H1 (cell line): ENCODE measurements around the gene CITED1. TPM values are rescaled to one million over a fixed set of nuclear protein-coding genes. Genes with fewer than 3 reads are reported as not detected.
A peak's percentile ranks its signal among the peaks of the same experiment; 100 is the strongest.

Experiments used
- CTCF ChIA-PET: fragments of 300-600 bp; sonication (Branson Sonifier 250); formaldehyde crosslinking; loops from one replicate; lab custom pipeline; 2021; ENCODE audit not compliant: partially characterized antibody; lab: Charles Lee
- POLR2A ChIA-PET: fragments of 300-600 bp; sonication (Branson Sonifier 250); formaldehyde crosslinking; loops from one replicate; lab custom pipeline; 2021; ENCODE audit warnings: inconsistent platforms; ENCODE audit not compliant: partially characterized antibody; lab: Charles Lee
- DNase-seq, 2 experiments: peaks; one replicate each; pipeline versions ENCODE4 v3.0.0 to v3.0.0-alpha.2; 2010 to 2022; ENCODE audit warnings: low spot score in 2 of 2, low read depth in 1 of 2, mixed read lengths in 1 of 2
- FAIRE-seq: peaks from 2 replicates; lab custom pipeline; 2011; peaks lifted over from hg19 to GRCh38; lab: Jason Lieb, UNC
- H2AFZ ChIP-seq: 2 replicates; pipeline ENCODE4 v1.8.1; 2012; ENCODE audit warnings: low read length, inconsistent platforms
- H2AK5ac ChIP-seq: 2 replicates; pipeline ENCODE4 v1.6.1; 2013; ENCODE audit warnings: low read depth, low read length
- H2BK120ac ChIP-seq: replicated peaks from 2 replicates; pipeline ENCODE3; 2013; ENCODE audit warnings: low read depth, low read length, inconsistent platforms
- H2BK12ac ChIP-seq: 2 replicates; pipeline ENCODE4 v1.6.1; 2013; ENCODE audit warnings: low read depth, low read length
- H2BK15ac ChIP-seq: 2 replicates; pipeline ENCODE4 v1.6.1; 2013; ENCODE audit warnings: low read length
- H2BK20ac ChIP-seq: 2 replicates; pipeline ENCODE4 v1.6.1; 2013; ENCODE audit warnings: low read length
- H2BK5ac ChIP-seq: 2 replicates; pipeline ENCODE4 v1.6.1; 2013; ENCODE audit warnings: low read depth, low read length
- H3K14ac ChIP-seq: 2 replicates; pipeline ENCODE4 v1.6.1; 2013; ENCODE audit warnings: inconsistent platforms; ENCODE audit not compliant: insufficient read length
- H3K18ac ChIP-seq: 2 replicates; pipeline ENCODE4 v1.6.1; 2013; ENCODE audit warnings: low read length; ENCODE audit errors: extremely low read depth
- H3K23ac ChIP-seq: 2 replicates; pipeline ENCODE4 v1.6.1; 2013; ENCODE audit warnings: inconsistent platforms; ENCODE audit not compliant: insufficient read length
- H3K23me2 ChIP-seq: 2 replicates; pipeline ENCODE4 v1.6.1; 2013; ENCODE audit warnings: low read depth, low read length
- H3K27ac ChIP-seq: 2 replicates; pipeline ENCODE4 v1.6.1; 2011; ENCODE audit warnings: low read depth, low read length, inconsistent platforms
- H3K27me3 ChIP-seq, 4 experiments: replicated peaks in 1 of 4; 1 replicate in 1 of 4; 2 replicates in 3 of 4; pipeline versions ENCODE4 v1.6.1 to v1.8.1; 2011 to 2013; ENCODE audit warnings: low read length in 3 of 4, mild to moderate bottlenecking in 3 of 4, inconsistent platforms in 2 of 4, mixed read lengths in 2 of 4, moderate library complexity in 1 of 4; ENCODE audit not compliant: control insufficient read depth in 3 of 4, insufficient read depth in 3 of 4; ENCODE audit errors: extremely low read depth in 1 of 4
- H3K36me3 ChIP-seq, 4 experiments: 2 replicates each; pipeline versions ENCODE4 v1.6.1 to v1.8.1; 2011 to 2013; ENCODE audit warnings: mild to moderate bottlenecking in 4 of 4, low read length in 3 of 4, moderate library complexity in 2 of 4, control low read depth in 1 of 4, inconsistent platforms in 1 of 4; ENCODE audit not compliant: insufficient read depth in 4 of 4, control insufficient read depth in 2 of 4
- H3K4ac ChIP-seq: replicated peaks from 2 replicates; pipeline ENCODE3; 2013; ENCODE audit warnings: low read length, low read depth, mixed read lengths, inconsistent platforms; ENCODE audit not compliant: insufficient read length
- H3K4me1 ChIP-seq, 4 experiments: replicated peaks in 1 of 4; 1 replicate in 1 of 4; 2 replicates in 3 of 4; pipeline versions ENCODE4 v1.6.1 to v1.8.1; 2011 to 2013; ENCODE audit warnings: low read length in 3 of 4, inconsistent platforms in 2 of 4, mixed read lengths in 1 of 4; ENCODE audit not compliant: insufficient read depth in 4 of 4, control insufficient read depth in 3 of 4
- H3K4me2 ChIP-seq, 2 experiments: 2 replicates each; pipeline versions ENCODE4 v1.6.1 to v1.8.1; 2011 to 2013; ENCODE audit warnings: low read depth in 2 of 2, low read length in 2 of 2, control low read depth in 1 of 2, inconsistent platforms in 1 of 2, mild to moderate bottlenecking in 1 of 2; ENCODE audit not compliant: insufficient read depth in 1 of 2
- H3K4me3 ChIP-seq, 4 experiments: fragments of 200-600, 300-600 bp in 1 of 4; sonication (generic), shearing (Covaris generic), sonication (Bioruptor Twin) in 1 of 4; 2 replicates each; pipeline versions ENCODE4 v1.5.1 to v1.8.1; 2011 to 2016; ENCODE audit warnings: low read length in 4 of 4, low read depth in 3 of 4, control low read depth in 2 of 4, inconsistent platforms in 2 of 4, mild to moderate bottlenecking in 2 of 4, mixed read lengths in 1 of 4, moderate library complexity in 1 of 4; ENCODE audit not compliant: insufficient read depth in 2 of 4; ENCODE audit errors: extremely low read depth in 1 of 4
- H3K56ac ChIP-seq: replicated peaks from 2 replicates; pipeline ENCODE3; 2013; ENCODE audit warnings: low read depth, mild to moderate bottlenecking, mixed read lengths, low read length, inconsistent platforms; ENCODE audit not compliant: insufficient read length
- H3K79me1 ChIP-seq: 2 replicates; pipeline ENCODE4 v1.6.1; 2013; ENCODE audit warnings: low read depth, low read length, control low read depth
- H3K79me2 ChIP-seq, 2 experiments: 2 replicates each; pipeline versions ENCODE4 v1.6.1 to v1.8.1; 2012 to 2013; ENCODE audit warnings: low read length in 2 of 2, mild to moderate bottlenecking in 2 of 2, inconsistent platforms in 1 of 2; ENCODE audit not compliant: insufficient read depth in 2 of 2, control insufficient read depth in 1 of 2
- H3K9ac ChIP-seq, 4 experiments: replicated peaks in 1 of 4; 1 replicate in 1 of 4; 2 replicates in 3 of 4; pipeline versions ENCODE4 v1.6.1 to v1.8.1; 2011 to 2013; ENCODE audit warnings: low read depth in 3 of 4, low read length in 3 of 4, control low read depth in 2 of 4, mild to moderate bottlenecking in 2 of 4, moderate library complexity in 2 of 4, inconsistent platforms in 1 of 4; ENCODE audit errors: extremely low read depth in 1 of 4
- H3K9me3 ChIP-seq, 2 experiments: 2 replicates each; pipeline versions ENCODE4 v1.6.1 to v1.8.1; 2012 to 2013; ENCODE audit warnings: mild to moderate bottlenecking in 2 of 2, moderate library complexity in 2 of 2, control low read depth in 1 of 2, inconsistent platforms in 1 of 2, low read depth in 1 of 2, low read length in 1 of 2, mixed read lengths in 1 of 2; ENCODE audit not compliant: insufficient read depth in 2 of 2
- H4K20me1 ChIP-seq, 2 experiments: replicated peaks in 1 of 2; 2 replicates each; pipeline versions ENCODE3 to v1.8.1; 2011 to 2013; ENCODE audit warnings: inconsistent platforms in 2 of 2, low read length in 2 of 2, mild to moderate bottlenecking in 1 of 2; ENCODE audit not compliant: insufficient read depth in 2 of 2, control insufficient read depth in 1 of 2
- H4K5ac ChIP-seq: 2 replicates; pipeline ENCODE4 v1.6.1; 2013; ENCODE audit warnings: low read length, low read depth, mixed read lengths, inconsistent platforms; ENCODE audit not compliant: insufficient read length
- H4K8ac ChIP-seq: 2 replicates; pipeline ENCODE4 v1.8.0; 2013; ENCODE audit warnings: mild to moderate bottlenecking, moderate library complexity, low read length, inconsistent platforms; ENCODE audit not compliant: insufficient read depth; ENCODE audit errors: extremely low read depth
- H4K91ac ChIP-seq: replicated peaks from 2 replicates; pipeline ENCODE3; 2013; ENCODE audit warnings: low read length, mixed read lengths, inconsistent platforms; ENCODE audit not compliant: insufficient read length
- CBX5 ChIP-seq: fragments of 300-800, 300-1000 bp; sonication (generic); IDR thresholded peaks from 2 replicates; pipeline ENCODE4 v1.7.1; 2016; ENCODE audit warnings: antibody characterized with exemption, low read length, low read depth
- E2F6 ChIP-seq: IDR thresholded peaks from 2 replicates; pipeline ENCODE4 v1.6.1; 2012; ENCODE audit warnings: inconsistent platforms
- KDM4A ChIP-seq: IDR thresholded peaks from one replicate; pipeline ENCODE4 v1.7.1; 2012; ENCODE audit warnings: low read depth, mild to moderate bottlenecking, moderate library complexity, low read length, inconsistent platforms; ENCODE audit not compliant: severe bottlenecking
- POLR2AphosphoS5 ChIP-seq: IDR thresholded peaks from 2 replicates; pipeline ENCODE4 v1.6.1; 2011; ENCODE audit warnings: low read depth, low read length
- SIX5 ChIP-seq: IDR thresholded peaks from 2 replicates; pipeline ENCODE4 v1.6.1; 2011; ENCODE audit warnings: mild to moderate bottlenecking, low read depth, low read length
- SP1 ChIP-seq: IDR thresholded peaks from 2 replicates; pipeline ENCODE4 v1.6.1; 2011; ENCODE audit warnings: low read depth, low read length
- WGBS, 2 experiments: shearing (Covaris generic) in 1 of 2; methylation state at CpG; one replicate each; pipeline versions ENCODE4 v1.1.6 to v1.1.7; 2013 to 2015; ENCODE audit warnings: low lambda C conversion rate in 2 of 2, mixed read lengths in 2 of 2, inconsistent platforms in 1 of 2, low coverage in 1 of 2, missing lambda C conversion rate in 1 of 2; ENCODE audit not compliant: insufficient replicate concordance in 2 of 2, insufficient coverage in 1 of 2, insufficient read length in 1 of 2; ENCODE audit errors: extremely low coverage in 1 of 2, missing lambda C conversion rate in 1 of 2; 5-methylcytosine and 5-hydroxymethylcytosine counted together
- polyA plus RNA-seq, 7 experiments: library from polyadenylated mRNA; depleted of rRNA in 3 of 7; stranded (reverse) in 5 of 7; unstranded in 2 of 7; fragments of >200 nt in 5 of 7; fragments of 200-250 nt in 2 of 7; gene quantifications; 1 replicate in 5 of 7; 2 replicates in 1 of 7; 4 replicates in 1 of 7; pipeline versions ENCODE4 v1.2.1 to v1.2.3, GENCODE V29; 2011 to 2013; ENCODE audit warnings: missing spikeins in 2 of 7, mixed read lengths in 2 of 7
- total RNA-seq: library from RNA; stranded (reverse); fragmentation: NEBNext Ultra II Directional; extraction: Animal tissue kit (Norgen Biotek cat#: 25700); gene quantifications from 2 replicates; pipeline ENCODE4 v1.2.1, GENCODE V29; 2021

The CITED1 gene
- total and polyA plus RNA-seq, 2 of the 8 experiments (the other 6 are each of a cell fraction or from before 2014, with no cell fraction given), result 1.2 to 2.4 TPM

GRCh38 chrX:72306851-72307645 lies 1.3 kb upstream of the CITED1 start:
- no peak overlapping the region for H2BK12ac ChIP-seq
- H2BK20ac ChIP-seq, result no peak overlapping the region
- whole genome bisulfite sequencing, 2 experiments, result 6% methylated on average over 22 of the region's 56 CpGs; no CpG with 5 or more reads in 1 of the 2 experiments
- peaks cover 0 to 6% (median 0%) of the 10 kb centered on the region in 4 experiments; a peak in 2 of 7 replicates for H3K4me1 ChIP-seq
- ChIA-PET POLR2A (interaction anchor here (0.6 to 3.1 kb wide), 5 partner anchors 30 to 63 kb away, joined by 3 to 10 read pairs (median 4); partner anchors contain the start of gene RPS4X), CTCF (interaction anchor here (0.9 to 1.7 kb wide), 7 partner anchors 8 to 248 kb away, joined by 3 to 9 read pairs (median 3); no protein-coding TSS in a partner anchor)
- no peak overlapping the region for H4K91ac ChIP-seq
- no peak overlapping the region for H2AFZ ChIP-seq
- no peak overlapping the region for H2BK120ac ChIP-seq
- H3K9ac ChIP-seq, result no peak overlapping the region
- TF ChIP-seq E2F6 (peak; percentile 40; the same call in 1 of the 2 replicates), SP1 (peak; percentile 90), KDM4A (peak; percentile 37), SIX5 (no peak), POLR2AphosphoS5 (no peak), CBX5 (no peak)
- no peaks in the 10 kb centered on the region for H3K9me3 ChIP-seq
- H3K18ac ChIP-seq, result no peak overlapping the region
- H3K56ac ChIP-seq, result no peak overlapping the region
- no peaks in the 10 kb centered on the region for H3K79me2 ChIP-seq
- H4K20me1 ChIP-seq, result peaks cover 0 to 2% of the 10 kb centered on the region in 2 experiments
- H3K4me3 ChIP-seq, result peak overlapping the region; percentile 48 to 60 (median 52)
- no peak overlapping the region for H3K14ac ChIP-seq
- peaks cover 0 to 2% (median 0%) of the 10 kb centered on the region in 4 experiments; a peak in 1 of 8 replicates for H3K36me3 ChIP-seq
- H3K4ac ChIP-seq, result no peak overlapping the region
- no peak overlapping the region for H2BK15ac ChIP-seq
- H3K23ac ChIP-seq, result no peak overlapping the region
- no peak overlapping the region for H2AK5ac ChIP-seq
- H3K23me2 ChIP-seq, result peaks cover 16% of the 10 kb centered on the region
- peaks cover 40 to 77% (median 69%) of the 10 kb centered on the region in 4 experiments for H3K27me3 ChIP-seq
- no peak for FAIRE-seq
- peak overlapping the region; percentile 82 to 85 for H3K4me2 ChIP-seq
- H4K8ac ChIP-seq, result no peak overlapping the region
- H3K27ac ChIP-seq, result no peak overlapping the region
- DNase-seq, result no peak
- H2BK5ac ChIP-seq, result no peak overlapping the region
- no peak overlapping the region for H4K5ac ChIP-seq
- H3K79me1 ChIP-seq, result no peaks in the 10 kb centered on the region
